ENCODE data around the gene RIIAD1.

DNA sequence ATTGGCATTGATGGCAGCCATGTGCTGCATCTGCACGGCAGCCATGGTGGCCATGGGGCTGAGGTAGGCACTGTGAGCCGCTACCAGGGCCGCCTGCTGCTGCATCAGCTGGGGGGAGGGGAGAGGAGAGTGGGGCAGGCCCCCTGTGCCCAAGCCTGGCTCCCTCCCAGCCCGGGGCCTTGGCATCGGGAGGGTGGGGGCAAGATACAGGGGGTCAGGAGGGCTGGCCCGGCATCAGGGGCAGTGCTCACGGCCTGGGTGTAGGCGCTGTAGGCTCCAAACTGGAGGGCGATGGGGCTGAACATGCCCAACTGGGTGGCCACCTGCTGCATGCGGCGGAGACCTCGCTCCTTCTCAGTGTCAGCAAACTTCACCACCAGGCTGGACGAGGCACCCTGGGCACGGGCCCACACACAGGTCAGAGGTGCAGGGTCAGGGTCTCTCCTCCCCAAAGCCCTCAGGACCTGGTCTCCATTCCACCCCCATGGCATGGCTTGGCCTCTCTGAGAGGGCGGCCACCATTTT is 13.7 kb upstream of the RIIAD1 start:
- TF ChIP-seq, protein P1, sequence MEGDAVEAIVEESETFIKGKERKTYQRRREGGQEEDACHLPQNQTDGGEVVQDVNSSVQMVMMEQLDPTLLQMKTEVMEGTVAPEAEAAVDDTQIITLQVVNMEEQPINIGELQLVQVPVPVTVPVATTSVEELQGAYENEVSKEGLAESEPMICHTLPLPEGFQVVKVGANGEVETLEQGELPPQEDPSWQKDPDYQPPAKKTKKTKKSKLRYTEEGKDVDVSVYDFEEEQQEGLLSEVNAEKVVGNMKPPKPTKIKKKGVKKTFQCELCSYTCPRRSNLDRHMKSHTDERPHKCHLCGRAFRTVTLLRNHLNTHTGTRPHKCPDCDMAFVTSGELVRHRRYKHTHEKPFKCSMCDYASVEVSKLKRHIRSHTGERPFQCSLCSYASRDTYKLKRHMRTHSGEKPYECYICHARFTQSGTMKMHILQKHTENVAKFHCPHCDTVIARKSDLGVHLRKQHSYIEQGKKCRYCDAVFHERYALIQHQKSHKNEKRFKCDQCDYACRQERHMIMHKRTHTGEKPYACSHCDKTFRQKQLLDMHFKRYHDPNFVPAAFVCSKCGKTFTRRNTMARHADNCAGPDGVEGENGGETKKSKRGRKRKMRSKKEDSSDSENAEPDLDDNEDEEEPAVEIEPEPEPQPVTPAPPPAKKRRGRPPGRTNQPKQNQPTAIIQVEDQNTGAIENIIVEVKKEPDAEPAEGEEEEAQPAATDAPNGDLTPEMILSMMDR (IDR thresholded peaks at IDR 0.05): no peak
- no peak for TF ChIP-seq EP300 (IDR thresholded peaks at IDR 0.05)

All from sigmoid colon (tissue), 4 donors.